GM04504 (cell line): Measurements from ENCODE around the gene VAMP2.
A peak's percentile ranks its signal among the peaks of the same experiment; 100 is the strongest.
"Not testable (repeated sequence)": the region's sequence is repeated elsewhere in the genome, so short reads cannot be mapped to it uniquely, and the experiment has no call there.

Experiments used
- DNase-seq: peaks from one replicate; pipeline ENCODE4 v3.0.0-alpha.2; 2012; ENCODE audit warnings: low read depth

Gene VAMP2

GRCh38 chr17:8176197-8176940, 13.6 kb upstream of the VAMP2 start, which contains the start of gene TMEM107:
Gene TMEM107, minus strand, starts transcription at chr17:8176380. Its CDS starts 94 bp downstream, at chr17:8176286.
- peak; percentile 62 for DNase-seq

- DNase-seq = no peak
These were observed 13.0 kb upstream of the VAMP2 start for GRCh38 chr17:8175795-8176196.

- DNase-seq = no peak
These were observed 11.1 kb upstream of the VAMP2 start for GRCh38 chr17:8173871-8174322.

GRCh38 chr17:8173056-8173870, 10.5 kb upstream of the VAMP2 start:
- peak; percentile 93 for DNase-seq

GRCh38 chr17:8170186-8170585, 7.4 kb upstream of the VAMP2 start:
- not testable (repeated sequence) for DNase-seq

- no peak for DNase-seq
These were observed 4.8 kb upstream of the VAMP2 start for GRCh38 chr17:8167526-8167925.

GRCh38 chr17:8166731-8167130, 4.0 kb upstream of the VAMP2 start:
- DNase-seq = no peak

GRCh38 chr17:8164815-8165131, 2.0 kb upstream of the VAMP2 start:
- no peak for DNase-seq

GRCh38 chr17:8163978-8164814, 1.4 kb upstream of the VAMP2 start:
- peak; percentile 54 for DNase-seq

GRCh38 chr17:8162997-8163977, 539 bp upstream of the VAMP2 start:
- DNase-seq = no peak

- DNase-seq = no peak
These were observed 1.2 kb downstream of the VAMP2 start for GRCh38 chr17:8161289-8162232.

- DNase-seq = no peak
These were observed 2.0 kb downstream of the VAMP2 start for GRCh38 chr17:8160741-8161221.

GRCh38 chr17:8160224-8160577, 2.5 kb downstream of the VAMP2 start:
- no peak for DNase-seq

- no peak for DNase-seq
These were observed 3.1 kb downstream of the VAMP2 start for GRCh38 chr17:8159459-8160223.

- no peak for DNase-seq
These were observed 3.7 kb downstream of the VAMP2 start for GRCh38 chr17:8159032-8159400.

- DNase-seq = peak; percentile 72
These were observed 4.3 kb downstream of the VAMP2 start for GRCh38 chr17:8158267-8159031.

GRCh38 chr17:8156246-8156992, 6.3 kb downstream of the VAMP2 start:
- DNase-seq = peak; percentile 100

- no peak for DNase-seq
These were observed 6.8 kb downstream of the VAMP2 start for GRCh38 chr17:8155996-8156245.
